Suprapubic skin (tissue), 4 donors: ENCODE results near the gene CYP2C18.

Experiments
- EP300 ChIP-seq: sonication (generic); formaldehyde crosslinking; IDR thresholded peaks from one replicate; pipeline ENCODE4 v1.6.1; 2017; ENCODE audit warnings: antibody characterized with exemption
- POLR2A ChIP-seq, 2 donors: fragments of 450-650 bp; IDR thresholded peaks; one replicate each; pipeline ENCODE4 v1.6.1; 2017; ENCODE audit warnings: antibody characterized with exemption in 2 of 2, mild to moderate bottlenecking in 2 of 2, moderate library complexity in 2 of 2
- POLR2AphosphoS5 ChIP-seq, 3 donors: sonication (generic); formaldehyde crosslinking; IDR thresholded peaks; one replicate each; pipeline ENCODE4 v1.6.1; 2017; ENCODE audit warnings: antibody characterized with exemption in 3 of 3
- TF ChIP-seq, protein P1 (sequence below), 2 donors: fragments of 200-600 bp in 1 of 2; fragments of 450-650 bp in 1 of 2; sonication (generic) in 1 of 2; IDR thresholded peaks; one replicate each; pipeline ENCODE4 v1.5.1; 2016 to 2019; ENCODE audit warnings: antibody characterized with exemption in 2 of 2, mild to moderate bottlenecking in 1 of 2, moderate library complexity in 1 of 2

DNA sequence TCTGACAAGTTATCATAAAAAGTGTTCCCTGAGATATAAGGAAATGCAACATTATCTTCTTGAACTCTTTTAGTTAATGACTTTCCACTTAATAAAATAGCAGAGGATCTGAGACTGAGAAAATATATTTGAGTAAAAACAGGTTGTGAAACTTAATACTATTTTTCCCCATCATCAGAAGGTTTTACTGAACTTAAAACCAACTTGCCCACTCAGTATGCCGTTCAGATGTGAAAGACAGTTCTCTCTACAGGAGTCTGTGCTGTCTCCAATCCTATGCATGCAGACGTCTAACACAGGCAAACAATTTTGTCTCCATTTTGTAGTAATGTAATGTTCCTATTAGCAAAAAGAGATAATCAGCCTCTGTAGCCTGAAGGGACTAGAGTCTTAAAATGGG, 38.2 kb upstream of the CYP2C18 start:
- TF ChIP-seq POLR2AphosphoS5 (IDR thresholded peaks at IDR 0.05), result no peak
- no peak for TF ChIP-seq POLR2A (IDR thresholded peaks at IDR 0.05)
- TF ChIP-seq, protein P1, sequence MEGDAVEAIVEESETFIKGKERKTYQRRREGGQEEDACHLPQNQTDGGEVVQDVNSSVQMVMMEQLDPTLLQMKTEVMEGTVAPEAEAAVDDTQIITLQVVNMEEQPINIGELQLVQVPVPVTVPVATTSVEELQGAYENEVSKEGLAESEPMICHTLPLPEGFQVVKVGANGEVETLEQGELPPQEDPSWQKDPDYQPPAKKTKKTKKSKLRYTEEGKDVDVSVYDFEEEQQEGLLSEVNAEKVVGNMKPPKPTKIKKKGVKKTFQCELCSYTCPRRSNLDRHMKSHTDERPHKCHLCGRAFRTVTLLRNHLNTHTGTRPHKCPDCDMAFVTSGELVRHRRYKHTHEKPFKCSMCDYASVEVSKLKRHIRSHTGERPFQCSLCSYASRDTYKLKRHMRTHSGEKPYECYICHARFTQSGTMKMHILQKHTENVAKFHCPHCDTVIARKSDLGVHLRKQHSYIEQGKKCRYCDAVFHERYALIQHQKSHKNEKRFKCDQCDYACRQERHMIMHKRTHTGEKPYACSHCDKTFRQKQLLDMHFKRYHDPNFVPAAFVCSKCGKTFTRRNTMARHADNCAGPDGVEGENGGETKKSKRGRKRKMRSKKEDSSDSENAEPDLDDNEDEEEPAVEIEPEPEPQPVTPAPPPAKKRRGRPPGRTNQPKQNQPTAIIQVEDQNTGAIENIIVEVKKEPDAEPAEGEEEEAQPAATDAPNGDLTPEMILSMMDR (IDR thresholded peaks at IDR 0.05), result no peak
- no peak for TF ChIP-seq EP300
